AML-193 (cell line): ENCODE data around the gene CPNE4.

Source experiments
- DNase-seq, 2 experiments: peaks; one replicate each; lab custom pipeline; 2025; lab: John Stamatoyannopoulos, UW

The CPNE4 gene

GRCh38 chr3:131591394-131592014 lies 443.3 kb downstream of the CPNE4 start:
- DNase-seq: no peak

- no peak for DNase-seq
These were observed 448.5 kb downstream of the CPNE4 start for GRCh38 chr3:131586277-131586676.

DNA sequence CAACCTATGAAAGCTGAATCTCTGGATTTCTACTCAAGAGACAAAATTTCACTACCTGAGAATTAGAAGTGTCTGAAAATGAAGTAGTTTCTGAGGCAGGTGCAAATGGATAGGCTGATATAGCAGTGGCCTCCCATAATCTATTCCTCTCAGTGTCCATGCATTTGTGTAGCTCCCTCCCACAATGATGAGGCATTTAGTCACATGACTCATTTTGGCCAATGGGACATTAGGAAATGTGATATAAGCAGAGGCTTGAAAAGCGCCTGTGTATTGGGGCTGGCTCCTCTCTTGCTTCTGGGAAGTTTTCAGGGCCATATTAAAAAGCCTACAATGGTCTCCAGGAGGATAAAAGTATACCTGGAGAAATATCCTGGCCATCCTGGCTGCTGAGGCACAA lies 452.4 kb downstream of the CPNE4 start:
- no peak for DNase-seq

GRCh38 chr3:131568460-131568859 lies 466.4 kb downstream of the CPNE4 start:
- no peak for DNase-seq

DNA sequence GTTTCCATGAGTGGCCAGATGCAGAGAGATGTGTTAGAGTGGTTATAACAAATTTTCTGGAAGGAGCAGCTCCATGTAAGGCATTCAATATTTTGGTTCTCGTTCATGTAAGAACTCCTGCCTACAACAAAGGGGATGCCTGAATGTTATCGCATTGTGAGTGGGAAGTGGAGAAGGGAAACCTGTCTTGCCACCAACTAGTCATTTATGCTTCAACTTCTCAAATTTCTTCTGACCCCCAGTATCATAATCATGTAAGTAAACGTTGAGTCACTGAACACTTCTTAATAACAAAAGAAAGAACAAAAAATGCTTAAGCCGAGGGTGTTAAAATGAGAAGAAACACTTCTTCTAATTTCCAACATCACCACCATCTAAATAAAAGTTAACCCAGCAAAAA lies 470.0 kb downstream of the CPNE4 start:
- no peak for DNase-seq

GRCh38 chr3:131561511-131561910 lies 473.3 kb downstream of the CPNE4 start:
- DNase-seq: no peak

- DNase-seq: no peak
These were observed 474.0 kb downstream of the CPNE4 start for GRCh38 chr3:131560795-131561194.

GRCh38 chr3:131555456-131555855 lies 479.4 kb downstream of the CPNE4 start:
- no peak for DNase-seq

GRCh38 chr3:131553495-131554247 lies 481.1 kb downstream of the CPNE4 start:
- DNase-seq: no peak

- DNase-seq: no peak
These were observed 483.1 kb downstream of the CPNE4 start for GRCh38 chr3:131551761-131552160.

DNA sequence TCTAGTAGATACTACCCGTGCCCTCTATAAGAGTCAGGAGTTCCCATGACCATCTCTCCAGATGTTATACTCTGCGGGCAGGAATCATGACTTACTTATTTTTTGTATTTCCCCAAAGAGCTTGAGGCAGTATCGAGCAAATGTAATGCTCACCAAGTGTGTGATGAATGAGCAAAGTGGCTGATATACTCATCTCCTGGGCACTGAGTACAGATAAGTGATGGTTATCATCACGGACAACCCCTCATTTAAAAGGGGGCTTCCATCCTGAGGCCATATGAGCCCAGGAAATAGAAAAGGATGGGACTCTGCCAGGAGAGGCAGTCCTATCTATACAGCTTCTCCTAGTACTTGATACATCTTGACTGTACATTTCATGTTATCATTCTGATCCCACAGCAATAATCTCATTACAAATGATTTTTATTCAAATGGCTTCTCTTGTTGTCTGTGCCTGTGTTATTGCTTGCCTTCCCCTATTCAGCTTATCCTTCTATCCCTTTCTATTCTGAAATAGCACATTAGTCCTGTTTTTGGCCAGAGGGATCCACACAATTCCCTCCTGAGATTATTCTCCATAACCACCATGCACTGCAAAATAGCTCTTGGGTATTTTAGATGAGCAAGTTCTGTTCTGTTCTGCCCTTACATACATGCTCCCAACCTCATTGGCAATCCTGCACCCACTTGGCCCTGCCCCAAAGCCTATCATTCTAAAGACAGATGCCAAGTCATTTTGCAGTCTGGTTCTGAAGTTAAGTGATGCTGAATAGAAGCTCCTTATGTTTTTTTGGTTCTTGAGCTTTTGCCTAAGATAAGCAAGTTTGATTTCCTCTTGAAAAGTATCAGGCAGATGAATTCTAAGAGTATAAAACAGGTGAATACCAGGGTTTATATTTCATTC lies 484.0 kb downstream of the CPNE4 start:
- no peak for DNase-seq

DNA sequence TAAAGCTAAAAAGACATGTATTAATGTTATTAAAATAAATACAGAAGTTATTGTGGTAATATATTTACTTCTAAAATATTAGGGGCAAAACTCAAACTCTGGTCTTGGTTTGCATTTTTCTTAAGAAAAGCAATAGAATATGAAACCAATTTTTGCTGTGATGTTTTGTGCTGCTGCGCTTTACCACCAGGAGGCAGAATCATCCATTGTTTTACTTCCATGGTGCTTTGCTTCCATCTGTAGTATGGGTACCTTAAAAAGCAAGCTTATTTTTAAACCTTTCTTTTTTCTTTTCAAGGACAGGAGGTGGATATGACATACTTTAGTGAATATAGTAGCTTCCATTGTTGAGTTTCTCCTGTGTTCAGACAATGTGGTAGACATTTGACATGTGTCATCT lies 485.5 kb downstream of the CPNE4 start:
- DNase-seq: peak; percentile 33 to 37

DNA sequence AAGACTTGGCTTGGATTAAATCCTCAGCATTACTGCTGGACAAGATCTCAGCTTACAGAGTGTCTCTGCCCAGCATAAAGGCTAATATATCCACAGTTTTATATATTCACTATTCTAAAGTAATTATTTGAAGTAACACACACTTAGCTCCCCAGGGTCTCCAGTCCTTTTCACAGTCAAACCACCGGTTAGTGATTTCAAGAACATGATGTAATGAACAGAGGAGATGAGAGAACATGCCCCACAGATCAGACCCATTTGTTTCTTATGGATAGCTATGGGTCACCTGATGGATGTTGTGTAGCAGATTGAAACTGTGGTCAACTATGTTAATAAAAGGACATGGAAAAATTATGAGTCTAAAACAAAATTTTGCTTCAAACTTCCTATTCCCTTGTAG lies 487.2 kb downstream of the CPNE4 start:
- no peak for DNase-seq

GRCh38 chr3:131546441-131546840 lies 488.4 kb downstream of the CPNE4 start:
- no peak for DNase-seq

- DNase-seq: no peak
These were observed 490.3 kb downstream of the CPNE4 start for GRCh38 chr3:131544557-131544956.

DNA sequence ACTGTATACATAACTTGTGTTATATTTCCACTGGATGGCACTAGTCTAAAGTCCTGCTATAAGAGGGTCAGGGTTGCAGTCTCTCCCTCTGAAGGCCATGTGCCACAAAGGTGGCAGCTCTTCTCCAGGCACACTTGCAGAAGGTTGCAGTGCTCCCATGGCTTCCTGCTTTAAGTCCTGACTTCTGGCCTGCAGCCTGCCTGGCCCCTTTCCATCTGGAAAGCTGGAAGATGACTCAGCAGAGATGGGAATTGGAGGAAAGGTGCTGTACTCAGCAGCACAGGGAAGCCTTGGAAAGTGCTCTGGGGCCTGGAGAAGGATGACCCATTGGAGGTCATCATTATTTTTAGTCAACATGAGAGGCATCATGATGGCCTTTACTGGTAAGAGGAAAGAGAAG lies 491.1 kb downstream of the CPNE4 start:
- peak in 1 of 2 experiments; percentile 8 for DNase-seq

- no peak for DNase-seq
These were observed 493.5 kb downstream of the CPNE4 start for GRCh38 chr3:131541288-131541687.

DNA sequence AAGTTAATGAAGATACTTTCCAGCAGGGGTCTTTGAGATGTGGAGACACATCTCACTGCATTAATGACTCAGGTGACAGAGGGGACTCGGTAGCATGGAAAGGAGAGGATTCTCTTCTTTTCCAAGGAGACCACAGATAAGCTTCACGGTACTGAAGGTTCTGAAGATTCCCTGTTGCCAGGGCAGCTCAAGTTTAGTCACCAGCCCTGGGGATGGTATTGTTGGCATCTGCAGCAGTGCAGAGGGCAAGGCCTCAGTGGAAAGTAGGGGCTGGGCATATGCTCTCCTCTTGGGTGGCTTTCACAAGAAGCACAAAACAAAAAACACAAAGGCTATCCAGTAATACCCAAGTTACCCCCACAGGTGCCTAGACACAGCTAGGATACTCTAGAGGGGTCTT lies 494.0 kb downstream of the CPNE4 start:
- no peak for DNase-seq

DNA sequence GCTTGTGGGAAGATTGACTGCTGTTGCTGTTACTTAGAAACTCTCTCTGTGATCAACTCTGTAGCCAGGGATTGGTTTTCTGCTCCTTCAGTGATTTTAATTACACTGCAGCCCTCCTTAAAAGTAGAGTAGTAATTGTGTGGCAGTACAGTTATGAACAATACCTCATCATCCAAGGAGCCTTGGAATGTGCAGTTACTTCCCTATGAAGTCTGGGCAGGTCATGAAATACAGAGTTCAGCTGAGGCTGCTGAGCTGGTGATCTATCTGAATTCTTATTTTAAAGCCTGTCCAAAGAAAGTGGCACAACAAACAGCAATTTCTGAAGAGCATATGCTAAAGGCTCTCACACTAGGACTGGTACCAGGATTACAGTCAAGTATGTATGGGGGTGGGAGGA lies 494.7 kb downstream of the CPNE4 start:
- DNase-seq: no peak

GRCh38 chr3:131538968-131539367 lies 495.8 kb downstream of the CPNE4 start:
- no peak for DNase-seq

DNA sequence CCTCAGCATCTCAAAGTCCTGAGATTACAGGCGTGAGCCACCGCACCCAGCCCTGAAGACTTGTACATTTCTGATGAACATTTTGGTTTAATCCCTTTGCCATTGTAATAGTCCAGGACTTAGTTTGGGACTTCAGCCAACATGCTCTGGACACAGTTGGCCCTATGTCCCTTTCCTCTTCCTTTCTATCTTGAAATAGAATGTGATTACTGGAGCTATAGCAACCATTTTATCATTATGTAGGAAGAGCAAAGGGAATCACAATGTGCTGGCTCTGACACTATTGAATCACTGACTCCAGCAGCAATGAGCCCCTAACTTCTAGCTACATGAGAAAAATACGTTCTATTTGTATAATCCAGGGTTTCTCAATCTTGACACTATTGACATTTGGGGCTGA lies 497.3 kb downstream of the CPNE4 start:
- no peak for DNase-seq

DNA sequence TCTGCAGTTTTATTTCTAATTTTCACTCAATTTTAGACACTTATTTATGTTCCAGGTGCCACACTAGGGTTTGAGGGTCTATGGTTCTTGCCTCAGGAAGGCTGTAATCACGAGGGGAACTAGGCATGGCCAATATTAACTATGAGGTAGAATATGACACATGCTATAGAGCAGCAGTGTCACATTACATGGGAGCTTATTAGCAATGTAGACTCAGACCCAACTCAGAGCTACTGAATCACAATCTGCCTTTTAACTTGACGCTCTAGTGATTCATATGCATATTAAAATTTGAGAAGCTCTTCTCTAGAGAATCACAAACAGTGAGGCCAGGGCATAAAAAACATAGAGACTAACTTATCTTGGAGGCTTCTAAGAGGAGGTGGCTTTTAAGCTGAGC lies 499.2 kb downstream of the CPNE4 start:
- no peak for DNase-seq

DNA sequence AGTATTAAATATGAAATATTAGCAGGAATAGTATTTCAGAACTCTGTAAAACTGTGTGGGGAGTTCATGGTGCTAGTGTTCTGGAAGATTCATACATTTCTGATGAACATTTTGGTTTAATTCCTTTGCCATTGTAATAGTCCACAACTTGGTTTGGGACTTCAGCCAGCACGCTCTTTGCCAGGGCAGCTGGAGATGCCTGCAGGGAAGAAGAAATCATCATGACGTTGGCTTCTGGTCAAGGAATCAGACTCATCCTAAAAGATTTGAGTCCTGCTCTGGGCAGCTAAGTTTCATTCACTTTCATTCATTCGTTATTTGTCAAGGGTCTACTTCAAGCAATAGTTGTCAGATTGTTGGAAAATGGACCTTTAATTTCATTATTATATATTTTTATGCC lies 499.7 kb downstream of the CPNE4 start:
- no peak for DNase-seq
